GM18520 (cell line): ENCODE measurements around the gene CACNA1B.
"Not testable (repeated sequence)": the region's sequence is repeated elsewhere in the genome, so short reads cannot be mapped to it uniquely, and the experiment has no call there.

Experiments used
- ATAC-seq: cut with Tn5 transposase; IDR thresholded peaks from one replicate; pipeline ENCODE4 v1.9.1; 2021; ENCODE audit not compliant: unreplicated experiment

CACNA1B gene

DNA sequence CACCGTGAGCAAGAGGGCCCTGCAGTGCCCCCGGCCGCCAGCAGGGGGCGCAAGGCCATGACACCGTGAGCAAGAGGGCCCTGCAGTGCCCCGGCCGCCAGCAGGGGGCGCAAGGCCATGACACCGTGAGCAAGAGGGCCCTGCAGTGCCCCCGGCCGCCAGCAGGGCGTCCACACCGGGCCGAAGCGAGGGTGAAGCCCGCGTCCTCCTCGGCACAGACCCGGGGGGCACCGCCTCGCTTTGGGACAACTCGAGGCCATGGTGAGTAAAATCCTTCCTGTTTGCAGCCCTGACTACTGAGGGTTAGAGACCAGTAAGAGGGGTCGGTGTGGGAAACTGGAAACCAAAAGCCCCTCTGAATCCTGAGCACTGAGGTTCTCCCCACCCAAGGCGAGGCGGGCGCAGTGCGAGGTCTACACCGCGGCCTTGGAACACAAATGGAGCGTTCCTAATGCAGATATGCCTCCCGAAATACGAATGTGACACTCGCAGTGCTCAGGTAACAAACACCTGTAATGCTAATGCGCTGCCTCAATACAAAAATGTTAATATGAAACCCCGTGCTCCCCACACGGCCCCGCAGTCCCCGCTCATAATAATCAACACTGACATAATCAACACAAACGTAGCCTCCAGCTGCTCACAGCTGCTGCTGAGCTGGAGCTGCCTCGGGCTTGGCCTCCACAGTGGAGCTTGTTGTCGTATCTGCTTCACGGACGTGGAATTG, 249.4 kb downstream of the CACNA1B start:
- ATAC-seq = not testable (repeated sequence)

DNA sequence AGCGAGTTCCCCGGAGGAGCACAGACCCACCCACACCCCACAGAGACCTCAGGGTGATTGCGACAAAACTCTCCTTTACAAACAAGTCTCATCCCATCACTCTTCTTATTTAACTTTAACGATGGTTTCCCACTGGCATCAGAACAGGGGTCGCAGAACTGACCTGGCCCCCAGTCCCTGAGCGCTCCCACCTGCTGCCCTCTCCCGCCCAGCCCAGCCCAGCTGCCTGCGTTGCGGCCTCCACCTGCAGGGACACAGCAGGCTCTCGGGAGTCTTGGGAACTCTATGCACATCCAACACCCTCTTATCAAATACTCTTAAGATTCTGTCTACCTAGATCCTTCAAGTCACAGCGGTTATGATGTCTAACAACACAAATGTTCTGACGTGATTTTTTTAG, 250.4 kb downstream of the CACNA1B start:
- not testable (repeated sequence) for ATAC-seq

DNA sequence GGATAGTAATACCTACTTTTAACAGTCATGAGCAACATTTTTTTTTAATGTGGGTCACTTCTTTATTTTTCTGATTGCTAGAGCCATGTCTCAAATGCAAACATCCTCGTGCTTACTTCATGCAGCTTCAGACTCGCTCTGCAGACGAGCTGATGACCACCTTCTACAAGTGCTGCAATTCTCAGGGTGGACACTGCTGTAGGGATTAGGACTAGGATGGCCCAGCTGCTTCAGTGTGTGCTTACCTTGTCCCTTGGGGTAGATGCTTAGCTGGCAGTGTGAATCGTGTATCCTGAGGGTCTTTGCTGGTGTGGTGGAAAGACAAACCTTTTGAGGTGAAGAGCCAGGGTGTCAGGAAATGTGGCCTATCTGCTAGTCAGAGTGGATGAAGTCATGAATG, 251.7 kb downstream of the CACNA1B start:
- ATAC-seq = not testable (repeated sequence)

DNA sequence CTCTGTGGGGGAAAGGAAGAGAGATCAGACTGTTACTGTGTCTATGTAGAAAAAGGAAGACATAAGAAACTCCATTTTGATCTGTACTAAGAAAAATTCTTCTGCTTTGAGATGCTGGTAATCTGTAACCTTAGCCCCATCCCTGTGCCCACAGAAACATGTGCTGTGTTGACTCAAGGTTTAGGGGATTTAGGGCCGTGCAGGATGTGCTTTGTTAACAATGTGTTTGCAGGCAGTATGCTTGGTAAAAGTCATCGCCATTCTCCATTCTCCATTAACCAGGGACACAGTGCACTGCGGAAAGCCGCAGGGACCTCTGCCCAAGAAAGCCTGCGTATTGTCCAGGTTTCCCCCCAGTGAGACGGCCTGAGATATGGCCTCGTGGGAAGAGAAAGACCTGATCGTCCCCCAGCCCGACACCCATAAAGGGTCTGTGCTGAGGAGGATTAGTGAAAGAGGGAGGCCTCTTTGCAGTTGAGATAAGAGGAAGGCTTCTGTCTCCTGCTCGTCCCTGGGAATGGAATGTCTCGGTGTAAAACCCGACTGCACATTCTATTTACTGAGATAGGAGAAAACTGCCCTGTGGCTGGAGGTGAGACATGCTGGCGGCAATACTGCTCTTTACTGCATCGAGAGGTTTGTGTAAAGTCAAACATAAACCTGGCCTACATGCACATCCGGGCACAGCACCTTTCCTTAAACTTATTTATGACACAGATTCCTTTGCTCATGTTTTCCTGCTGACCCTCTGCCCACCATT, 255.5 kb downstream of the CACNA1B start:
- ATAC-seq = not testable (repeated sequence)

DNA sequence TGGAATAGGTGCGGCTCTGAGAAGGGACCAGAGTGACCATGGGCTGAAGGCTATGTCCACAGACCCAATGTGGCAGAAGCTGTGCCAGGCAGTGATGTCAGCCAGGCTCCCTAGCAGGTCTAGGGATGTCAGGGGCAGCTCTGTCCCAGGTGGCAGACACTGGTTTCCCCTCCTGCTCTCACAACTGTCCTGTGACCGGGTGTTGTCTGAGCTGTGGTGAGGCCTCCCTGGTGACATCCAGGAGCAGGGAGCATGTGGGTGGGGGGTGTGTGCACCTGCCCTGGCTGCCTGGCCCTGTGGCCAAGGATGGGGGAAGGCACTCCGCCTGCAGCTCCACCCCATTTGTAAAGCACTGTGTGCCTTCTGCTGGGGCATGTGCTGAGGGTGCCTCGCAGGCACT, 257.0 kb downstream of the CACNA1B start:
- not testable (repeated sequence) for ATAC-seq

DNA sequence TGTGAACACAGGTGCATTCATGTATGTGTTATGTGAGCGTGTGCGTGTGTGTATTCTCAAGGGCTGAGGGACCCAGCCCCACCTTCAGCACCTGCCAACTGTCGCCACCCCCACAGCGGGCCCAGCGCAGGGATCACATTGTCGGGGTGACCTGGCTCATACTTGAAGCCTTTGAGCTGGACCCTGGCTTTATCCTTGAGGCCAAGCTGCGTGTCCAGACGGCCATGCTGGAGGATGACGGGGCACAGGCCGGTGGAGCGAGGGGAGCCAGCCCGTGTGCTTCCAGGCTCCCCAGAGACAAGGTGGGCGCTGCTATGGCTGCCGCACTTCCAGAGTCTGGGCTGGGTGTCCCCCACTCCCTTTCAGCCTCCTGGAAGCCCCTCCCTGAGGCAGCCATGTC, 261.5 kb downstream of the CACNA1B start:
- not testable (repeated sequence) for ATAC-seq

DNA sequence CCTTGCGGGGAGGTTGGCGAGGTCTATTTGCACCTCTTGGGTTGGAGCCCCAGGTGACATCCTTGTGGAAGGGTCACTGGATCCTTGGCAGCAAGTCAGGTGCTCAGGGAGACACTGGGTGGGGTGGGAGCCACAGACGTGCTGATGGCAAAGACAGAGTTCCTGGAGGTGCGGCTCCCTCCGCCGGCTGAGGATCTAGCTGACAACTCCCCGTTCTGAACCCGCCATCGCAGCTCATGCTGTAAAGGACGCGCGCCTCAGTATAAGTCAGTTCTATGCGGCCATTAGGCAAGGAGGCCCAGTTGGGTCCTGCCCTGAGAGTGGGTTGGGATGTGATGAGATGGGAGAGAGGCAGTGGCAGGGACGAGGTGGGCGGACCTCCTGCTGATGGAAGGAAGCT, 263.4 kb downstream of the CACNA1B start:
- ATAC-seq = not testable (repeated sequence)

DNA sequence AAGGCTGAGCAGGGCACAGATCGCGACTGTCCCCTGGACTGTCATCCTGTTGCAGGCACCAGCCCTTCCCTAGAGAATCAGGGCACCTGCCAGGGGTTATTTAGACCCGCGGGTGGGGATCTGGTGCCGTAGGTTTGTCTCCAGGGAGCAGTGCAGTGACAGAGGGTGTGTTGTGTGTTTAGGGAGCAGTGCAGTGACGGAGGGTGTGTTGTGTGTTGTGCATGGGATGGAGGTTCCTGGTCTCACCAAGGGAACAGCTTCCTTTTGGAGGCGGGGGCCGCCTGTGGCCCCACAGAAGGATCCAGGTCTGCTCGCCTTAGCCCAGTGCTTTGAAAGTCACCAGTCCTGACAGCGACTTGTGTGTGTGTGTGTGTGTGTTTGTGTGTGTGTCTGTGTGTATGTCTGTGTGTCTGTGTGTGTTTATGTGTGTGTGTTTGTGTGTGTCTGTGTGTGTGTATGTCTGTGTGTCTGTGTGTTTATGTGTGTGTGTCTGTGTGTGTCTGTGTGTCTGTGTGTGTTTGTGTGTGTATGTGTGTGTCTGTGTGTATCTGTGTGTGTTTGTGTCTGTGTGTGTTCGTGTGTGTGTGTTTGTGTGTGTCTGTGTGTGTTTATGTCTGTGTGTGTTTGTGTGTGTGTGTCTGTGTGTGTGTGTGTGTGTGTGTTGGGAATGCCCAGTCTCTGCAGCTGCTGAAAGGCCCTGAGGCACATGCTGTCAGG, 265.1 kb downstream of the CACNA1B start:
- not testable (repeated sequence) for ATAC-seq

DNA sequence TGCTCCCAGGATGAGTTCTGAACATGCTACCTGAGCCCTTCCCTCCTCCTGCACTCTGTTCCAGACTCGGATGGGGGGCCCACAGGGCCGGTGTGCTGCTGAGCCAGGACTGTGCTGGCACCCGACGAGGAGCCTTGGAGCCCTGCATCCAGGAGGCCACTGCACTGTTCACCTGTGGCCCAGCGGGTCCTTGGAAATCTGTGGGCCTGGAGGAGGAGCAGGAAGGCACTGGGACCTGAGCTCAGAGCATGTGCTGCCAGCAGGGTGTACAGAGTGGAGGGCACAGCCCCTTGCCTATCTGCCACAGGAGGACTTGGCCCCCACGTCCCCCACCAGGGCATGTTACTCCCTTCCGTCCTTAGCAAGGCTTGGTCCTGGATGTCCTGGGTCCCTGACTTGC, 265.9 kb downstream of the CACNA1B start:
- not testable (repeated sequence) for ATAC-seq

DNA sequence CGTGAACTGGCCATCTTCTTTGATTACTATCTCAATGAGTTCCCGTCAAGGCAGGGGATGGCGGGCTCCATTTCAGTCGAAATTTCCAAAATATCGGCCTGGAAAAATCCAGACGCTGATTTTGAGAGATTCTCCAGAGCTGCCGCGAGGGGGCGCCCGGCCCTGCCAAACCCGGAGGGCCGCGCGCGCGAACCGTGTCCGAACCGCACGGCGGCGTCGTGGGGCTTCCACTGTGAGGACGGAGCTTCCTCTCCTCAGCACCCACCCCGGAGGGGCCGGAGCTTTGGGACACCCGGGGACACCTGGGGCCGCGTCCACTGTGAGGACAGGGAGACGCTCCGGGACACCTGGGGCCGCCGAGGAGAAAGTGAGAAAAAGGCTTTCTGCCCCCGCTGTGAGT, 270.0 kb downstream of the CACNA1B start:
- ATAC-seq = not testable (repeated sequence)

DNA sequence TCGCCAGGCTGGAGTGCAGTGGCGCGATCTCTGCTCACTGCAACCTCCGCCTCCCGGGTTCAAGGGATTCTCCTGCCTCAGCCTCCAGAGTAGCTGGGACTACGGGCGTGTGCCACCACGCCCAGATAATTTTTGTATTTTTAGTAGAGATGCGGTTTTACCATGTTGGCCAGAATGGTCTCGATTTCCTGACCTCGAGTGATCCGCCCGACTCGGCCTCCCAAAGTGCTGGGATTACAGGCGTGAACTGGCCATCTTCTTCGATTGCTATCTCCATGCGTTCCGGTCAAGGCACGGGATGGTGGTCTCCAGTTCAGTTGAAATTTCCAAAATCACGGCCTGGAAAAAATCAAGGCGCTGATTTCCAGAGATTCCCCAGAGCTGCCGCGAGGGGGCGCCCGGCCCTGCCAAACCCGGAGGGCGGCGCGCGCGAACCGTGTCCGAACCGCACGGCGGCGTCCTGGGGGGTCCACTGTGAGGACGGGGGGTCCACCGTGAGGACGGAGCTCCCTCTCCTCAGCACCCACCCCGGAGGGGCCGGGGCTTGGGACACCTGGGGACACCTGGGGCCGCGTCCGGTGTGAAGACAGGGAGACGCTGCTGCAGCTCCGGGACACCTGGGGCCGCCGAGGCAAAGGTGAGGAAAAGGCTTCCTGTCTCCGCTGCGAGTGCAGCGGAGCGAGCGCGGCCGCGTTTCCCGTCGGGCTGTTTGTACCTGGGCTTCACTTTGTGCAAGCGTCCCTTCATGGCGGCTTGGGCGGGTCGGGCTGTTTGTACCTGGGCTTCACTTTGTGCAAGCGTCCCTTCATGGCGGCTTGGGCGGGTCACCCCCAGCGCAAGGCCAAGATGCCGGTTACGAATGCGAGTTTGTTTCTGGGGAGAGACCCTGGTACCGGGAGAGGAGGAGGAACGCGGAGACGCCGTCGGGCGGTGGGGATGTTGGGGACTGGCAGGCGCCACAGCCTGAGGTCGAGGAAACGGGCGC, 272.4 kb downstream of the CACNA1B start:
- ATAC-seq = not testable (repeated sequence)

DNA sequence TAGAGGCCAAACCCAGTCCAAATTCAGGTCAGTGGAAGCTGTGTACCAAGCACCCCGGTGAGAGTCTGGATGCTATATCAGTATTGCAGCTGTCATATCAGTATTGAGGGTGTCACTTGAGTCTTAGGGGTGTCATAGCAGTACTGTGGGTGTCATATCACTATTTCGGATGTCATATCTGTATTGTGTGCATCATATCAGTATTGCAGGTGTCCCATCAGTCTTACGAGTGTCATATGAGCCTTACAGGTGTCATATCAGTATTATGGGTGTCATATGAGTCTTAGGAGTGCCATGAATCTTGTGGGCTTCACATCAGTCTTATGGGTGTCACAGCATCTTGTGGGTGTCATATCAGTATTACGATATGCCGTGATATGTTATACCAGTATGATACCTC, 278.2 kb downstream of the CACNA1B start:
- not testable (repeated sequence) for ATAC-seq

DNA sequence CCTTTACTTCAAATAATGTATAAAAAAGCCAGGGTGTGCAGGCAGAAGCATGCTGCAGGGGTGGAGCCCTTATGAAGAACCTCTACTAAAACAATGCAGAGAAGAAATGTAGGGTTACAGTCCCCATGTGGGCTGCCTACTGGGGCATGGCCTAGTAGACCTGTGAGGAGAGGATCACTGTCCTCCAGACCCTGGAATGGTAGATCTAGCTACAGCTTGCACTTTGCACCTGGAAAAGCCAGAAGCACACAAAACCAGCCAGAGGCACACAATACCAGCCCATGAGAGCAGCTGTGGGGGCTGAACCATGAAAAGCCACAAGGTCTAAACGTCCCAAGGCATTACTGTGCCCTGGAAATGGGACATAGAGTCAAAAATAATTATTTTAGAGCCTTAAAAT, 289.2 kb downstream of the CACNA1B start:
- ATAC-seq = not testable (repeated sequence)
